Endothelial cell of umbilical vein (primary cell): ENCODE results near the gene KCNH4. TPM values are rescaled to one million over a fixed set of nuclear protein-coding genes. Genes with fewer than 3 reads are reported as not detected.

Source experiments
- Bru-seq: library from RNA; stranded (reverse); fragments of 400-500 nt; gene quantifications from one replicate; lab custom pipeline; 2021; lab: Mats Ljungman, UMichigan
- BruChase-seq, 2 experiments: library from RNA; stranded (reverse); fragments of 400-500 nt; gene quantifications; one replicate each; lab custom pipeline; 2021; lab: Mats Ljungman, UMichigan
- BruUV-seq: library from RNA; stranded (reverse); fragments of 400-500 nt; replicated peaks from 2 replicates; lab custom pipeline; 2021; lab: Mats Ljungman, UMichigan
- CTCF ChIA-PET: fragments of 300-600, 350-600 bp; sonication (Branson Sonifier 250); formaldehyde crosslinking; loops from one replicate; lab custom pipeline; 2021; ENCODE audit warnings: antibody characterized with exemption, inconsistent platforms; lab: Charles Lee
- POLR2A ChIA-PET: fragments of 300-600, 350-600 bp; sonication (Branson Sonifier 250); formaldehyde crosslinking; loops from one replicate; lab custom pipeline; 2021; ENCODE audit warnings: antibody characterized with exemption, inconsistent platforms; lab: Charles Lee
- DNase-seq: peaks from one replicate; pipeline ENCODE4 v3.0.0-alpha.2; 2011; ENCODE audit warnings: low read depth, low spot score
- FAIRE-seq: peaks from 2 replicates; lab custom pipeline; 2011; peaks lifted over from hg19 to GRCh38; lab: Jason Lieb, UNC
- H2AFZ ChIP-seq: 2 replicates; pipeline ENCODE4 v1.6.0; 2012; ENCODE audit warnings: low read depth, low read length, control low read depth, inconsistent platforms
- H3K27ac ChIP-seq: 2 replicates; pipeline ENCODE4 v1.5.1; 2011; ENCODE audit warnings: low read depth, mild to moderate bottlenecking, control low read depth, low read length, moderate library complexity; ENCODE audit not compliant: insufficient read depth
- H3K27me3 ChIP-seq, 2 experiments: 2 replicates each; pipeline versions ENCODE4 v1.6.0 to v1.6.1; 2011; ENCODE audit warnings: low read length in 2 of 2, mixed read lengths in 1 of 2; ENCODE audit not compliant: control insufficient read depth in 2 of 2, insufficient read depth in 2 of 2
- H3K36me3 ChIP-seq, 2 experiments: 2 replicates in 1 of 2; 3 replicates in 1 of 2; pipeline ENCODE4 v1.5.1; 2011; ENCODE audit warnings: low read length in 2 of 2, mild to moderate bottlenecking in 1 of 2, moderate library complexity in 1 of 2; ENCODE audit not compliant: control insufficient read depth in 2 of 2, insufficient read depth in 2 of 2; ENCODE audit errors: extremely low read depth in 1 of 2
- H3K4me1 ChIP-seq: 3 replicates; pipeline ENCODE4 v1.5.1; 2011; ENCODE audit warnings: mild to moderate bottlenecking, low read length; ENCODE audit not compliant: control insufficient read depth, insufficient read depth; ENCODE audit errors: extremely low read depth
- H3K4me2 ChIP-seq: 2 replicates; pipeline ENCODE4 v1.6.1; 2011; ENCODE audit warnings: low read length, control low read depth, mixed read lengths; ENCODE audit not compliant: insufficient read depth
- H3K4me3 ChIP-seq, 3 experiments: fragments of 200-600 bp in 1 of 3; sonication (generic), shearing (Covaris generic) in 1 of 3; replicated peaks in 1 of 3; 2 replicates each; pipeline ENCODE4 v1.5.1; 2011 to 2016; ENCODE audit warnings: control low read depth in 3 of 3, low read length in 3 of 3, mild to moderate bottlenecking in 2 of 3, inconsistent platforms in 1 of 3, low read depth in 1 of 3, moderate library complexity in 1 of 3; ENCODE audit not compliant: insufficient read depth in 1 of 3
- H3K79me2 ChIP-seq: 2 replicates; pipeline ENCODE4 v1.6.0; 2012; ENCODE audit warnings: low read length, inconsistent platforms; ENCODE audit not compliant: control insufficient read depth, insufficient read depth
- H3K9ac ChIP-seq: replicated peaks from 2 replicates; pipeline ENCODE3; 2011; ENCODE audit warnings: low read length, control low read depth; ENCODE audit not compliant: insufficient read depth; ENCODE audit errors: extremely low read depth
- H3K9me1 ChIP-seq: replicated peaks from 3 replicates; pipeline ENCODE4 v1.6.0; 2011; ENCODE audit warnings: mild to moderate bottlenecking, low read length; ENCODE audit not compliant: control insufficient read depth, insufficient read depth; ENCODE audit errors: extremely low read depth
- H3K9me3 ChIP-seq: replicated peaks from 2 replicates; pipeline ENCODE4 v1.5.1; 2012; ENCODE audit warnings: low read length, inconsistent platforms; ENCODE audit not compliant: control insufficient read depth, insufficient read depth
- H4K20me1 ChIP-seq: replicated peaks from 2 replicates; pipeline ENCODE3; 2011; ENCODE audit warnings: mild to moderate bottlenecking, low read length; ENCODE audit not compliant: control insufficient read depth, insufficient read depth; ENCODE audit errors: extremely low read depth
- EZH2 ChIP-seq: IDR thresholded peaks from 2 replicates; pipeline ENCODE4 v1.6.1; 2012; ENCODE audit warnings: borderline replicate concordance, low read depth, mild to moderate bottlenecking, moderate library complexity, low read length, inconsistent platforms; ENCODE audit not compliant: severe bottlenecking
- FOS ChIP-seq: IDR thresholded peaks from 2 replicates; pipeline ENCODE4 v1.6.1; 2011; ENCODE audit warnings: mild to moderate bottlenecking, low read length, moderate library complexity, borderline replicate concordance; ENCODE audit not compliant: insufficient read depth
- GATA2 ChIP-seq: IDR thresholded peaks from 2 replicates; pipeline ENCODE4 v1.7.0; 2011; ENCODE audit warnings: low read depth, mild to moderate bottlenecking, moderate library complexity, mixed read lengths, low read length; ENCODE audit not compliant: insufficient read length, insufficient read depth
- JUN ChIP-seq: IDR thresholded peaks from 2 replicates; pipeline ENCODE4 v1.6.1; 2011; ENCODE audit warnings: borderline replicate concordance, low read depth; ENCODE audit not compliant: insufficient read length, insufficient read depth
- MYC ChIP-seq: IDR thresholded peaks from one replicate; pipeline ENCODE4 v1.6.1; 2011; ENCODE audit warnings: mild to moderate bottlenecking, low read depth, low read length
- POLR2A ChIP-seq: IDR thresholded peaks from 2 replicates; pipeline ENCODE4 v1.6.1; 2012; ENCODE audit warnings: low read depth, mild to moderate bottlenecking, control low read depth, low read length
- POLR2AphosphoS5 ChIP-seq: IDR thresholded peaks from 2 replicates; pipeline ENCODE4 v1.6.1; 2012; ENCODE audit warnings: low read depth, mild to moderate bottlenecking, control low read depth, low read length, moderate library complexity; ENCODE audit not compliant: insufficient read depth
- dilution Hi-C: fragments of 300-500 bp; cut with MboI; formaldehyde crosslinking; loops from one replicate; pipeline ENCODE4 v1.15.0; 2019; ENCODE audit warnings: low sequenced_read_pairs; ENCODE audit not compliant: extremely low pct_ligation_motif_present
- intact Hi-C: fragments of 100-400 bp; cut with micrococcal nuclease; formaldehyde crosslinking; loops from one replicate; pipeline ENCODE4 v1.10.0; 2022
- long read RNA-seq: library from polyadenylated mRNA; stranded (forward); transcript quantifications from one replicate; pipeline ENCODE4 v2.0.0, GENCODE V29; 2021
- polyA minus RNA-seq, 3 experiments: library from RNA; depleted of rRNA, polyadenylated mRNA; stranded (reverse); fragments of >200 nt; gene quantifications; 1 replicate in 1 of 3; 2 replicates in 2 of 3; pipeline ENCODE4 v1.2.3, GENCODE V29; 2011
- polyA plus RNA-seq, 4 experiments: library from polyadenylated mRNA; depleted of rRNA in 3 of 4; stranded (reverse) in 3 of 4; unstranded in 1 of 4; fragments of >200 nt; gene quantifications; 2 replicates each; pipeline versions ENCODE4 v1.2.1 to v1.2.3, GENCODE V29; 2011 to 2012; ENCODE audit warnings: missing spikeins in 1 of 4
- total RNA-seq: library from RNA; stranded (reverse); gene quantifications from 2 replicates; pipeline ENCODE4 v1.2.3, GENCODE V29; 2021
- TF ChIP-seq, protein P1 (sequence below): IDR thresholded peaks from 2 replicates; pipeline ENCODE4 v1.6.1; 2011; ENCODE audit not compliant: insufficient read depth, insufficient read length
- TF ChIP-seq, protein P2 (sequence below), 2 donors: IDR thresholded peaks; 1 replicate in 1 of 2; 2 replicates in 1 of 2; pipeline ENCODE4 v1.5.1; 2011; ENCODE audit warnings: low read length in 2 of 2, mild to moderate bottlenecking in 2 of 2, moderate library complexity in 2 of 2, control low read depth in 1 of 2, inconsistent platforms in 1 of 2, low read depth in 1 of 2; ENCODE audit not compliant: insufficient read depth in 1 of 2; ENCODE audit errors: extremely low read depth in 1 of 2

The KCNH4 gene
- 0.11 TPM in 1 of 2 replicates, not detected in the other for total RNA-seq
- polyA plus RNA-seq, result 0.06 and 0.11 TPM in 2 replicates
- polyA plus RNA-seq (2011; cell fraction: cytosol; rRNA removed), result 0.01 TPM in 1 of 2 replicates, not detected in the other
- 0.04 TPM in 1 of 2 replicates, not detected in the other for polyA plus RNA-seq (2011; cell fraction: nucleus; rRNA removed)
- polyA plus RNA-seq (2012), result 0.07 TPM in 1 of 2 replicates, not detected in the other
- polyA minus RNA-seq, result 0.07 and 0.42 TPM in 2 replicates
- polyA minus RNA-seq (2011; cell fraction: cytosol; rRNA and poly(A)+ RNA removed), result not detected
- polyA minus RNA-seq (2011; cell fraction: nucleus; rRNA and poly(A)+ RNA removed), result not detected in 2 replicates
- Bru-seq, nascent RNA, result percentile 9 among the genes with signal in this experiment
- BruChase-seq, experiment 1, labeled RNA remaining after a 6-hour chase, result not detected
- percentile 4 among the genes with signal in this experiment for BruChase-seq, experiment 2, labeled RNA remaining after a 2-hour chase
- long read RNA-seq, result 0 reads

DNA sequence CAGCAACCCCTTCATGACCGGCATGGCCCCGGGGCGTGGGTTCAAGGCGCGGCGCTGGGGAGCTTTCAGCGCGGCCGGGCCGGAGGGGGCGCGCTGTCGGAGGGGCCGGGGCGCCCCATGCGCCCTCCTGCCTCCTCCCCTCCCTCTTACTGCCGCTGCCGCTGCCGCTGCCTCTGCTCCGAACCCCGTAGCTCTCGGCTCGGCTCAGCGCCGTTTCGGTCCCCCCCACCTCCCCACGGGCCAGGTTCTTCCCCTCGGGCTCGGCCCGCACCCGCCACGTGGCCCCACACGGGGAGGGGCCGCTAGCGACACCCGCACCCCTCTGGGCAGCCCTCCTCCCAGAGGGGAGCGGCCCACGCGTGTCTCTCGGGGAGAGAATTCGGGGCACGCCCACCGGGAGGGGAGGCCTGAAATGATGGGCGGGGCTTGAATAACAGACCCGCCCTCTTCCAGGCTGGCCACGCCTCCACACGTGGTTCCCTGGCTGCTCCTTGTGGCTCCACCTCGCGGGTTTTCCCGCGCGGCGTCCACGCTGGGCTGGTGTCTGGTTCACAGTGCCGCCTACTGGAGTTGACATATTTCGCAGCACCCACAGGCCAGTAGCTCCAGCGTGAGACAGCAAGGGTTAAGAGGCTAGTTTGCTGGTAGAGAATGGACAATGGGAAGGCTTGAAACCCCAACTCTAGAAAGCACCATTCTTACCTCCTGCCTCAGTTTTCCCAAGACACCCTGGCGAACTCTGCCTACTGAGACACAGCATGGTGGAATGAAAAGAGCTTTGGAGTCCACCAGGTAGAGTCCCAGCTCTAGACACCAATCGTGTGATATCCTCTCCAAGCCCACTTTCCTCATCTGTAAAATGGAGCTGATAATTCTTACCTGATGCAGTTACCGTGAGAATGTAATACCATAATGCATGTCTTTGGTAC is at the start of gene KCNH4:
Gene KCNH4 (minus strand): TSS at position 221 of the 929 bp plus-strand sequence. CDS start 197 bp downstream, at position 24.
- Histone ChIP-seq H3K36me3 (no peaks in the 10 kb centered on the region), H3K9ac (no peak within 1 kb of the TSS), H4K20me1 (no peaks in the 10 kb centered on the region), H3K79me2 (no peaks in the 10 kb centered on the region), H2AFZ (no peak within 1 kb of the TSS), H3K9me1 (no peaks in the 10 kb centered on the region), H3K4me3 (peak within 1 kb of the TSS in 2 of 3 experiments; percentile 1 to 26), H3K9me3 (no peaks in the 10 kb centered on the region), H3K4me2 (peak within 1 kb of the TSS; percentile 6), H3K4me1 (peaks cover 14% of the 10 kb centered on the region), H3K27ac (no peak within 1 kb of the TSS), H3K27me3 (peaks cover 9 to 13% of the 10 kb centered on the region in 2 experiments)
- peak; percentile 61 for DNase-seq
- POLR2A ChIA-PET, result interaction anchor here (1.1 kb wide), 1 partner anchor 27 kb away, joined by 4 read pairs; no protein-coding TSS in a partner anchor
- intact Hi-C loops (loop anchor here (1.0 to 5.0 kb wide), 4 partner anchors 60 to 218 kb away; partner anchors contain the start of gene KAT2A), dilution Hi-C loops (no loop called here)
- CTCF ChIA-PET, result interaction anchor here (0.6 to 5.6 kb wide), 31 partner anchors 12 to 313 kb away, joined by 3 to 52 read pairs (median 4); partner anchors contain the start of gene KAT2A
- BruUV-seq, result no TSS peak
- no peak for TF ChIP-seq EZH2
- no peak for TF ChIP-seq MYC
- no peak for TF ChIP-seq POLR2A
- TF ChIP-seq, protein P1, sequence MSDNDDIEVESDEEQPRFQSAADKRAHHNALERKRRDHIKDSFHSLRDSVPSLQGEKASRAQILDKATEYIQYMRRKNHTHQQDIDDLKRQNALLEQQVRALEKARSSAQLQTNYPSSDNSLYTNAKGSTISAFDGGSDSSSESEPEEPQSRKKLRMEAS, result peak; percentile 91
- no peak for TF ChIP-seq GATA2
- TF ChIP-seq, protein P2, sequence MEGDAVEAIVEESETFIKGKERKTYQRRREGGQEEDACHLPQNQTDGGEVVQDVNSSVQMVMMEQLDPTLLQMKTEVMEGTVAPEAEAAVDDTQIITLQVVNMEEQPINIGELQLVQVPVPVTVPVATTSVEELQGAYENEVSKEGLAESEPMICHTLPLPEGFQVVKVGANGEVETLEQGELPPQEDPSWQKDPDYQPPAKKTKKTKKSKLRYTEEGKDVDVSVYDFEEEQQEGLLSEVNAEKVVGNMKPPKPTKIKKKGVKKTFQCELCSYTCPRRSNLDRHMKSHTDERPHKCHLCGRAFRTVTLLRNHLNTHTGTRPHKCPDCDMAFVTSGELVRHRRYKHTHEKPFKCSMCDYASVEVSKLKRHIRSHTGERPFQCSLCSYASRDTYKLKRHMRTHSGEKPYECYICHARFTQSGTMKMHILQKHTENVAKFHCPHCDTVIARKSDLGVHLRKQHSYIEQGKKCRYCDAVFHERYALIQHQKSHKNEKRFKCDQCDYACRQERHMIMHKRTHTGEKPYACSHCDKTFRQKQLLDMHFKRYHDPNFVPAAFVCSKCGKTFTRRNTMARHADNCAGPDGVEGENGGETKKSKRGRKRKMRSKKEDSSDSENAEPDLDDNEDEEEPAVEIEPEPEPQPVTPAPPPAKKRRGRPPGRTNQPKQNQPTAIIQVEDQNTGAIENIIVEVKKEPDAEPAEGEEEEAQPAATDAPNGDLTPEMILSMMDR (IDR thresholded peaks at IDR 0.05; ENCODE audit: extremely low read depth in 1 of 2, insufficient read depth in 1 of 2, low read depth in 1 of 2, low read length in 2 of 2), result peak; percentile 59 to 60
- TF ChIP-seq JUN, result no peak
- TF ChIP-seq POLR2AphosphoS5, result no peak
- no peak for TF ChIP-seq FOS
- FAIRE-seq, result peak; percentile 90
